Stimulated activated naive CD4-positive, alpha-beta T cell (primary cell): ENCODE measurements around the gene GNE.
"Not testable (repeated sequence)": the region's sequence is repeated elsewhere in the genome, so short reads cannot be mapped to it uniquely, and the experiment has no call there.

Experiments used
- DNase-seq, 6 experiments: peaks; one replicate each; lab custom pipeline; 2025; lab: John Stamatoyannopoulos, UW

The GNE gene

DNA sequence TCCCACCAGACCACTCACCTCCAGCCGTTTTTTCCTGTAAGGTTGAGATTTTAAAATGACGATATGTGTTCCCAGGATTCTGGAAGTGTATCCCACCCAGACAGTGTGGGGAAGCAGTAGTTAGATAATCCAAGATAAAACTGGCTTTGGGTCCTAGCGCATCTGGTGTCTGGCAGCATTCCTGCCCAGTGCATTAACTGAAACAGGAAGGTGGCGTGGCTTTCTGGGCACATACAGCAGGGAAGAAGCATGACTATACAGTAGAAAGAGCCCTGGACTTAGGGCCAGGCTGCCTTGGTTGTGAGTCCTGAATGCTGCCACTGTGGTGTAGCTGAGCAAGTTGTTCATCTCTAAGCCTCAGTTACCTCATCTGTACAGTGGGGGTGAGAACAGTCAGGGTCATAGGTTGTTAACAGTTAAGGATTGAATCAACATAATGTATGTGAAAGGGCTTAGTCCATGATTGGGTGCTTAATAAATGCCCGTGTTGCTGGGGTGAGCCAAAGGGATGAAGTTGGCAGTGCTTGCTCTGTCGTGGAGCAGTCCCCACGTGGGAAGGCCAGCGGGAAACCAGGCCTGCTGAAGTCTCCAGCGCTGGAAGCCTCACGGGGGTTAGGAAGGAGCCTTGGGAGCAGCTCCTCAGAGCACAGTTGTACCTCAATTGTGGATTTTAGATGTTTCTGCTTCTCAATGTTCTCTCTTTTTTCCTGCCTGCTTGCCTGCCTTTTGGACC is 49.6 kb downstream of the GNE start:
- DNase-seq: no peak

DNA sequence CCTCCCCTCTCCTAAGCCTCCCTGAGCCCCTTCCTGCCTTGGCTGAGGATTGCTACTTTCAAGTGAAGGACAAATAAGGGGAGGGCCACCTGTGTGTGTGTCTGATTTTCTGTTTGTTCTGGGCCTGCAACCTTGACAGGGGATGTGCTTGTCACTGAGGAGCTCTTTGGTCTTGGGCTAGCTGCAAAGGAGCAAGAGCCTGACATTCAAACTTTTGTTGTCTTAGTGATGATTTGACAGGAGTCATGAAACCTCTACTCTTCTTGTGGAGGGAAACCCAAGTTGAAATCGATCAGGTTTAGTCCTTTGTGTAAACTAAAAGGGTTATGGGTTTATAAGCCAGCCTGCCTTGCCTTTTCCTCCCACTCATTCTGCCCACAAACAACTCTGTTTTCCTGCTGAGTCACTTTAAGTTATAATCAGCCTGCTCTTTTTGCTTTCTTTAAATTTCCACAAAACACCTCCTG is 50.7 kb downstream of the GNE start:
- DNase-seq: no peak

GRCh38 chr9:36207016-36207415 is 51.2 kb downstream of the GNE start:
- no peak for DNase-seq

GRCh38 chr9:36204906-36205547 is 53.2 kb downstream of the GNE start:
- no peak for DNase-seq

DNA sequence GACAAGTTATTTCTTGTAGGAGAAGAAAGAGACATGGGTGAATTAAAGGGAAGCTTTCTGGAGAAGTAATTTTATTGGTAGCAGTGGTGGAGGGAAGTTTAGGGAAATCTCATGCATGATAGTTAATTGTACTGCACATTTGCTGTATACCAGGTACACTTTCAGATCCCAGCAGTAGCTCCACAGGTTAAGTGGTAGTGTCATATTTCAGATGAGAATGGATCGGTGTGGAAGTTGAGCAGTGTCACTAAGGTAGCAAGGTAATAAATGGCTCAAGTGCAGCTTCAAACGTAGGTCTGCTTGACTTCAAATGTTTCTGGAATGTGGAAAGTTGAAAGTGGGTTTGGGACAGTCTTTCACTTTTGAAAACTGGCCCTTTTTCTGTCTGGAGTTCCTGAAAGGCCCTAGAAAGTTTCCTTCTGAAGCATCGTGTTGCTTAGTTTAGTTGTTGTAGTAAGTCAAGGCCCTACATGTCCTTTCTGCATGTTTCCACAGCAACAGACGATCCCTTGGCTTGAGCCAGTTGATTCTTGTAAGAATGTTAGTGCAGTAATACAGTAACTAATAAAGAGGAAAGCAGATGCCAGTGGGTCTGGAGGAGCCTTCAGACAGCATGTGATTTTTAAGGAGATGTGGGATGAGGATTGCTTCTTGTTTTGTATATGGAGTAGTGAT is 63.8 kb downstream of the GNE start:
- DNase-seq: no peak

DNA sequence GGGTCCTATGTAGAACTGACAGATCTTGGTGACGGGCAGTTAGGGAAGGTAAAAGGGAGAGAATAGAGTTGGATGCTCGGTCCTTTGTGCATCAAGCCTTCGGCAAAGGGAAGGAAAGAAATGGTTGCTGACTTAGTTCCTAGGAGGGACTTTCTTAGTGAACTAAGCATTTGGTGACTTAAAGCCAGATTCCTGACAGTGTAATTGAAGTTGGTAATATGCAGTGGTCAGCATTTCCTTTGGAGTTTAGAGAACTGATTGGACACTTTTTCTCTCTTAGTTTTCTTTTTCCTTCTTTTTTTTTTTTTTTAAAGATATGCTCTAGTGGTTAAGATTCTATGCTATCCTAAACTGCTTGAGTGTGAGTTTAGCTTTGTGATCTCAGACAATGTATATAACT is 65.2 kb downstream of the GNE start:
- DNase-seq: no peak

DNA sequence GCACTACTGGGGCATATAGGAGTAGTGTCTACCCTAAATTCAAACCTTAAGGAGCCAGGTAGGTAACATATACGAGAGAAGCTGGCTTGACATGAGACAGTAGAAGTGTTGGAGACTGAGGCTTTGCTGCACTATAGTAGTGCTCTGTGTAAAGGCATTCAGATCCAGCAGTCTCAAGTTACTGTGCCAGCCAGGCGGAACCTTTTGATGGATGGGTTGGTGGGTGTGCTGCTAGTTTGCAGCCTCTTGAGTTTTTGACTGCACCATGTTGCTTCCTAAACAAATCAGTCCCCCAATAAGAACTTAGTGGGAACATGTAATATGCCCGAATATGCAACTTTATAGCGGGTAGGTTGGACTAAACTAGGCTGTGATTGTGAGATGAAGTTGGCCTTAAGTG is 66.1 kb downstream of the GNE start:
- no peak for DNase-seq

DNA sequence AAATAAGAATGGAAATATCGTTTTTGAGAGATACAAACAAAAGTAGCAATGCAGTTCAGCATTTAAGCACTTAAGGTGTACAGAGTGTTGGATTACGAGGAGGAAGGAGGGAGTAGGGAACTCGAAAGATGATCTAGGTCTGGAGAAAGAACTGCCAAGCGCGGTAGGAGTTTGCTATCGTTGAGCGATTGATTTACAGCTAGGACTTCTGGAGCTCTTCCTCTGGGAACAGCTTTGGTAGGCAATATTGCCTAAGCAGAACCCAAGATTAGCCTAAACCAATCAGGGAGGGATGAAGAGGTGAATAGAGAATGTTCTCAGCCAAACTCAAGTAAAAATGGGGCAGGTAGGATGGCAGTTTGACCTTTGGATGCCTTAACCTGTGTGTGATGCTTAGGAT is 66.6 kb downstream of the GNE start:
- no peak for DNase-seq

DNA sequence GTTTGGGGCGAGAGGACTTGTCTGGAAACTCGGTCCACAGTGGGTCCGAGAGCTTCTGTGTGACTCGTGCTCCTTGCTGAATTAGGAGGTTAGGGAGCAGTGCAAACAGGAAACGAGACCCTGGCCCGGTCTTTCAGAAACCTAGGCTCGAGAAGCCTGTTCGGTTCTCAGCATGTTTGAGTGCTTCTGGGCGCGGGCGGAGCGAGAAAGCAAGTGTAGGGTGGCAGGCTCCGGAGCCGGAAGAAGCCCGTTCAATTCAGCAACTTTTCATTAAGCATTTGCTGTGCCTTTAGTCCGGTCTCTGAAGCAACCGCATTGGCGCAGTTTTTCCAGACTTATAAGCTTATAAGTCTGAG is 67.0 kb downstream of the GNE start:
- DNase-seq: peak in 5 of 6 experiments; percentile 16 to 65 (median 43)

- DNase-seq: peak; percentile 86 to 95 (median 94)
These were observed 67.6 kb downstream of the GNE start, which contains the start of gene CLTA for GRCh38 chr9:36190388-36191289. Gene CLTA, plus strand, starts transcription at chr9:36190921. Its CDS starts 136 bp downstream, at chr9:36191057.

DNA sequence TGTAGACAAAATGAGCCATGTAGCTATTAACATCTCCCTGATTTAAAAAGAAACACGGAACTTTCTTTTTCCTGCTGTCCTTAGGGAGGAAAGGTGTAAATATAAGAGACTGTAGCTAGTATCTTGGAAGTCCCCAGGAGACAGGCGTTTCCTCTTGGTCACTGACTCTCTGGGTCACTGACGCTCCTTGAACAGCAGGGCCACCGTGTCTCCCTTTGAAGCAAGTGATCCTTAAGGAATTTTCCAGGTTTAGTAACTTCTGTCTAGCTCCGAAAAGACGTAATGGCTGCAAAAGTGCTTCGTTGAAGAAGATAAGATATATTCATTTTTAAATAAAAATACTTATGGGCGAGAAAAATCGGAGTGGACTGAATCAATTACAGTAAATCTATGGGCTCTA is 68.3 kb downstream of the GNE start:
- no peak for DNase-seq

- no peak for DNase-seq
These were observed 70.0 kb downstream of the GNE start for GRCh38 chr9:36188212-36188611.

- no peak for DNase-seq
These were observed 70.8 kb downstream of the GNE start for GRCh38 chr9:36187414-36187813.

- DNase-seq: not testable (repeated sequence)
These were observed 78.0 kb downstream of the GNE start for GRCh38 chr9:36180243-36180642.

DNA sequence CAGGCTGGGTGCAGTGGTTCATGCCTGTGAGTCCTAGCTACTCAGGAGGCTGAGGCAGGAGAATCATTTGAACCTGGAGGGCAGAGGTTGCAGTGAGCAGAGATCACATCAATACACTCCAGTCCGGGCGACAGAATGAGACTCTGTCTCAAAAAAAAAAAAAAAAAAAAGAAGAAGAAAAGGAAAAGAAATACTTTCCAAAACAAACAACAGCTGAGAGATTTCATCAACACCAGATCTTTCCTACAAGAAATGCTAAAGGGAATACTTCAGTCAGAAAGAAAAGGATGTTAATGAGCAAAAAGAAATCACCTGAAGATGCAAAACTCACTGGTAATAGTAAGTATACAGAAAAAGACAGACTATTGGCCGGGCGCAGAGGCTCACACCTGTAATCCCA is 80.7 kb downstream of the GNE start:
- DNase-seq: no peak

DNA sequence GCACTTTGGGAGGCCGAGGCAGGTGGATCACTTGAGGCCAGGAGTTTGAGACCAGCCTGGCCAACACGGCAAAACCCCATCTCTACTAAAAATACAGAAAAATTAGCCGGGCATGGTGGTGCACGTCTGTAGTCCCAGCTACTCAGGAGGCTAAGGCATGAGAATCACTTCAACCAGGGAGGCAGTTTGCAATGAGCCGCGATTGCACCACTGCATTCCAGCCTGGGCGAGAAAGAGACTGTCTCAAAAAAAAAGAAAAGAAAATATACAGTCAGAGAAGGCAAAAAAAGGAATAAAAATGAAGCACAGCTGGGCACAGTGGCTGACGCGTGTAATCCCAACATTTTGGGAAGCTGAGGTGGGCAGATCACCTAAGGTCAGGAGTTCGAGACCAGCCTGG is 81.8 kb downstream of the GNE start:
- not testable (repeated sequence) for DNase-seq

DNA sequence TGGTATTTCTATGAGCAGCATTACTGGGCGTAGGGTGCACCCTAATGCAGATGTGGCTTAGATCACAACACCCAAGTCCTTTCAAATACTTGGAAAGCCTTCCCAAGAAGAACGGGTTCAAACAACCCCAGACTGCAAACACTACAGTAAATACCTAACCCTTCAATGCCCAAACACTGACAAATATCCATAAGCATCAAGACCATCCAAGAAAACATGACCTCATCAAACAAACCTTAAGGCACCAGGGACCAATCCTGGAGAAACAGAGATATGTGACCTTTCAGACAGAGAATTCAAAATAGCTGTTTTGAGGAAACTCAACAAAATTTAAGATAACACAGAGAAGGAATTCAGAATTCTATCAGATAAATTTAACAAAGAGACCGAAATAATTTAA is 83.0 kb downstream of the GNE start:
- DNase-seq: not testable (repeated sequence)

- no peak for DNase-seq
These were observed 83.5 kb downstream of the GNE start for GRCh38 chr9:36174731-36175130.

DNA sequence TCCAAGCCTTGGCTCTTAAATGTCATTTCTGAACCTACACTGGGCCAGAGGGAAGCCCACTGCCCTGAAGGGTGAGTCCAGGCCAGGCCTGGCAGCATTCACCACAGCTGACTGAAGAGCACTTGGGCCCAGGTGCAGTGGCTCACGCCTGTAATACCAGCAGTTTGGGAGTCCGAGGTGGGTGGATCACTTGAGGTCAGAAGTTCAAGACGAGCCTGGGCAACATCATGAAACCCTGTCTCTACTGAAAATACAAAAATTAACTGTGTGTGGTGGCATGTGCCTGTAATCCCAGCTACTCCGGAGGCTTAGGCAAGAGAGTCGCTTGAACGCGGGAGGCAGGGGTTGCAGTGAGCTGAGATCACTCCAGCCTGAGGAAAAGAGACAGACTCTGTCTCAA is 84.0 kb downstream of the GNE start:
- no peak for DNase-seq

DNA sequence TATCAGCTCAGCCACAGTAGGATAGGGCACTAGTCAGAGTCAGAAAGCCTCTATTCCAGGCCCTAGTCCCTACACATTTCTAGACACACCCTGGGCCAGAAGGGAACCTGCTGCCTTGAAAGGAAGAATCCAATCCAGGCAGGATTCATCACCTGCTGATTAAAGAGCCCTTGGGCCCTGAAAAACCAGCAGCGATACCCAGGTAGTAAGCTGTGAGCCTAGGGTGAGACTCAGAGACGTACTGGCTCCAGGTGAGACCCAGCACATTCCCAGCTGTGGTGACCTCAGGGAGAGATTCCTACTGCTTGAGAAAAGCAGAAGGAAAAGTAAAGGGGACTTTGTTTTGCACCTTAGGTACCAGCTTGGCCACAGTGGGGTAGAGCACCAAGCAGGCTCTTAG is 84.4 kb downstream of the GNE start:
- no peak for DNase-seq

DNA sequence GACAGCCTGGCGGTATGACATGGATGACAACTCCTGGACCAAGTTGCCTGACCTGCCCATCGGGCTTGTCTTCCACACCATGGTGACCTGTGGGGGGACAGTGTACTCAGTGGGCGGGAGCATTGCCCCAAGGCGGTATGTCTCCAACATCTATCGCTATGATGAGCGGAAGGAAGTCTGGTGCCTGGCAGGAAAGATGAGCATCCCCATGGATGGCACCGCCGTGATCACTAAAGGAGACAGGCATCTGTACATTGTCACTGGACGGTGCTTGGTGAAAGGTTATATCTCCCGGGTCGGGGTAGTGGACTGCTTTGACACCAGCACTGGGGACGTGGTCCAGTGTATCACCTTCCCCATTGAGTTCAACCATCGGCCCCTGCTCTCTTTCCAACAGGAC is 87.7 kb downstream of the GNE start:
- no peak for DNase-seq

- DNase-seq: no peak
These were observed 88.5 kb downstream of the GNE start for GRCh38 chr9:36169708-36170107.
